Thyroid gland (tissue), 4 donors: ENCODE results near the gene STAMBPL1.

ENCODE experiments used
- CTCF ChIP-seq, 6 experiments: fragments of 200-600 bp in 3 of 6; fragments of 450-650 bp in 3 of 6; sonication (generic) in 3 of 6; IDR thresholded peaks; one replicate each; pipeline ENCODE4 v1.5.1; 2016 to 2019; ENCODE audit warnings: antibody characterized with exemption in 6 of 6, mild to moderate bottlenecking in 2 of 6, inconsistent platforms in 1 of 6, moderate library complexity in 1 of 6
- POLR2A ChIP-seq, 2 donors: fragments of 450-650 bp; IDR thresholded peaks; one replicate each; pipeline ENCODE4 v1.6.1; 2017; ENCODE audit warnings: antibody characterized with exemption in 2 of 2, mild to moderate bottlenecking in 2 of 2, moderate library complexity in 1 of 2

- no peak for TF ChIP-seq CTCF (IDR thresholded peaks at IDR 0.05)
- no peak for TF ChIP-seq POLR2A (IDR thresholded peaks at IDR 0.05)
These were observed 6.3 kb upstream of the STAMBPL1 start for GRCh38 chr10:88873757-88874156.
